ENCODE measurements around the gene PSMB8.
A peak's percentile ranks its signal among the peaks of the same experiment; 100 is the strongest.

PSMB8 gene

GRCh38 chr6:32855467-32856174, 11.8 kb upstream of the PSMB8 start:
- DNase-seq = no peak

GRCh38 chr6:32854376-32855178, 10.7 kb upstream of the PSMB8 start:
- DNase-seq = peak; percentile 61 to 66

- peak; percentile 96 for DNase-seq
These were observed 9.9 kb upstream of the PSMB8 start, which contains the start of the genes PSMB9 and TAP1 for GRCh38 chr6:32853541-32854375. Gene PSMB9 (plus strand): TSS chr6:32854192. CDS start chr6:32854230, 38 bp downstream. Gene TAP1 (minus strand): TSS chr6:32853704. CDS start chr6:32853636, 68 bp downstream.

- peak; percentile 54 to 70 for DNase-seq
These were observed 9.1 kb upstream of the PSMB8 start for GRCh38 chr6:32852844-32853540.

GRCh38 chr6:32852018-32852843, 8.4 kb upstream of the PSMB8 start:
- peak; percentile 51 to 55 for DNase-seq

- DNase-seq = no peak
These were observed 7.2 kb upstream of the PSMB8 start for GRCh38 chr6:32851025-32851424.

- no peak for DNase-seq
These were observed 5.3 kb upstream of the PSMB8 start for GRCh38 chr6:32849126-32849525.

GRCh38 chr6:32847795-32848194, 3.9 kb upstream of the PSMB8 start:
- DNase-seq = no peak

- DNase-seq = no peak
These were observed 3.2 kb upstream of the PSMB8 start for GRCh38 chr6:32847004-32847403.

GRCh38 chr6:32845384-32845884, 1.6 kb upstream of the PSMB8 start:
- peak; percentile 40 to 60 for DNase-seq

GRCh38 chr6:32844839-32845383, 1.1 kb upstream of the PSMB8 start:
- DNase-seq = no peak

- DNase-seq = no peak
These were observed 392 bp downstream of the PSMB8 start for GRCh38 chr6:32843331-32843978.

- no peak for DNase-seq
These were observed 1.2 kb downstream of the PSMB8 start for GRCh38 chr6:32842690-32843089.

GRCh38 chr6:32842021-32842650, 1.7 kb downstream of the PSMB8 start:
- DNase-seq = no peak

GRCh38 chr6:32840604-32841246, 3.1 kb downstream of the PSMB8 start:
- DNase-seq = peak in 1 of 2 donors; percentile 48

- no peak for DNase-seq
These were observed 4.5 kb downstream of the PSMB8 start for GRCh38 chr6:32839356-32839755.

GRCh38 chr6:32838114-32838958, 5.5 kb downstream of the PSMB8 start, which contains the start of gene TAP2:
Gene TAP2 (minus strand): TSS chr6:32838739. CDS start chr6:32838233, 506 bp downstream.
- peak; percentile 99 for DNase-seq

GRCh38 chr6:32837651-32838113, 6.2 kb downstream of the PSMB8 start:
- DNase-seq = no peak

All from stimulated activated CD4-positive, alpha-beta T cell treated with anti-CD3 and anti-CD28 coated beads, Interleukin-2, amount 100 ng/mL, for 24 hours (primary cell).